ENCODE results near the gene COQ8B.
"Not testable (repeated sequence)": the region's sequence is repeated elsewhere in the genome, so short reads cannot be mapped to it uniquely, and the experiment has no call there.

Gene COQ8B

DNA sequence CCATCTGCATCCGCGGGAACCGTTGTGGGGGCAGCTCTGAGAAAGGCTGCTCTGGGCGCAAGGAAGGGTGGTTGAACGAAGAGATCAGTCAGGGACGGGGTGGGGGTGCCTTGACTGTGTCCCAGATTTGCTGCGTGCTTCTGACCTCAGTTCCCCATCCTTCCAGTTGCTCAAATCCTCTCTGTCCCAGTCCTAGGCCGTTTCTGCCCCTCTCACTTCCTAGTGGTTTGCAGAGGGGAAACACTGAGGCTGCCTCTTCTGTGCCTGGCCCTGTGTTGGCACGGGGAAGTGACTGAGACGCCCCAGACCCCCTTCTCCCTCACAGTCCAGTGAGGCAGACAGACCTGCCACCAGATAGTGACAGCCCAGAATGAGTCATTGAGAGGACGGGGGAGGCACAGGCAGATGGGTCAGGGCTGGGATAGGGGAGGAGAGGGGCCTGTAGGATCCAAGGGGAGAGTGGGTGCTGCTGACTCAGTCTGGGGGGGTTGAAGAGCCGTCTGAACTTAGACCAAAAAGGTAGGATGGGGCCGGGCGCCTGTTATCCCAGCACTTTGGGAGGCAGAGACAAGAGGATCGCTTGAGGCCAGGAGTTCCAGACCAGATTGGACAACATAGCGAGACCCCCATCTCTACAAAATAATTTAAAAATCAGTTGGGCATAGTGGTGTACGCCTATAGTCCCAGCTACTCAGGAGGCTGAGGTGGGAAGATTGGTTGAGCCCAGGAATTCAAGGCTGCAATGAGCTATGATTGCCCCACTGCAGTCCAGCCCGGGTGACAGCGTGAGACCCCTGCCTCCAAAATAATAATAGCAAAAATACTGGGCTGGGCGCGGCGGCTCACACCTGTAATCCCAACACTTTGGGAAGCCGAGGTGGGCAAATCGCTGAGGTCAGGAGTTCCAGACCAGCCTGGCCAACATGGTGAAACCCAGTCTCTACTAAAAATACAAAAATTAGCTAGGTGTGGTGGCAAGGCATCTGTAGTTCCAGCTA lies 52.7 kb downstream of the COQ8B start:
- DNase-seq: no peak

DNA sequence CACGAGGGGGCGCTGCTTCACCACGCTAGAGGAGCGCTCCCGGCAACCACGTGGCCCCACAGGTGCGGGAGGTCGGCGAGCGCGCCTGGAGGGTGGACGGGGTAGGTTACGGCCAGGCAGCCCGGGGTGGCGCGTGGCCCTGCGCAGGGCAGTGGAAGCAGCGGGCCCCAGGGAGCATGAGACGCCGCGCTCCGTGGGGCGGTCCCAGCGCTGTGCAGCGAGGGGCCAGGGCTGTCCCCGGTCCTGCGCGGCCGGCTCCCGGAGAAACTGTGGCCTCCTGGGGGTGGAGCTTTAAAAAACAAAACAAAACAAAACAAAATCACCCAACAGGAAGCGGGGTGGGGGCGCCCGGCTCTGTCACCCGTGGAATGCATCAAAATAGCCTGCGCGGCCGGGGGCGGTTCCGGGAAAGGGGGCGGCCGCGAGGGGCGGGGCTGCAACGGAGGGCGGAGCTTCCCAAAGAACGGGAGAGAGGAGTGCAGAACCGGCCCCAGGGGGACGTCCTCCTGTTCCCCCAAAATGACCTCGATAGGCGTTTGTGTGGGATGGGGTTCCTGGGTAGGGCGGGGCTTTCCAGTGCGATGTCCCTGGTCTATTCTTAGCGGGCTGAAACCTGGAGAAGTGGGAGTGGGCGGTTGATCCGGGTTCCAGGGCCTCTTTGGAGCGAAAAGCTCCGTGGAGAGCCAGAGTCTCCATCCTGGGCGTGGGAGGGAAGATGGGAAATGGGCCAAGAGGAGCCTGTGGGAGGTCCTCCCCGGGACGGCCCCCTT lies 53.6 kb downstream of the COQ8B start:
- peak; percentile 73 for DNase-seq

DNA sequence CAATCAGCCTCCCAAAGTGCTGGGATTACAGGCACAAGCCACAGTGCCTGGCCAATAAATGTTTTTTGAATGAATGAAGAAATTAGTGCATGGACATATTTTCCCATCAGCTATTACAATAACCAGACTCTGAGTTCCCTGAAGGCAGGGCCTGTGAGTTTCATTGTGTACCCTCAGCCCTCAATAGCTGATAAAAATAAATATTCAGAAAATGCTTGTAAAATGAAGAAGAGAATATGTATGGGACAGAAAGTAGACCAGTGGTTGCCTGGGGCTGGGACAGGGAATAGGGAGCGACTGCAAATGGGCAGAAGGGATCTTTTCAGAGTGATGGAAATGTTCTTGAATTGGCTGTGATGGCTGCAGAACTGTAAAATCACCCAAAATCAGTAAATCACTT lies 55.1 kb downstream of the COQ8B start:
- DNase-seq: no peak

DNA sequence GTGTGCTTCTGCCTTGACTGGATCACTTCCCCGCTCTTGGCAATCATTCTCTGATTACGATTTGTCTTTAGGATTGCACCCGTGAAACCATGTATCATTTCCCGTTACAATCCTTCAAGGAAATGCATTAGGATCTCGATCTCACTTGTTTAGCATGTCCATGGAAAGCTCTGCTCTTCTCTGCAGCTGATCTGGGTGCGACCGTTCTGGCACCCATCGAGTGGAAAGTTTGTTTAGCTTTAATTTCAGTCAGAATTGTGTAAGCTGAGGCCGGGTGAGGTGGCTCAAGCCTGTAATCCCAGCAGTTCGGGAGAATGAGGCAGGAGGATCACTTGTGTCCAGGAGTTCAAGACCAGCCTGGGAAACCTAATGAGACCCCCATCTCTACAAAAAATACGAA lies 57.1 kb downstream of the COQ8B start:
- no peak for DNase-seq

DNA sequence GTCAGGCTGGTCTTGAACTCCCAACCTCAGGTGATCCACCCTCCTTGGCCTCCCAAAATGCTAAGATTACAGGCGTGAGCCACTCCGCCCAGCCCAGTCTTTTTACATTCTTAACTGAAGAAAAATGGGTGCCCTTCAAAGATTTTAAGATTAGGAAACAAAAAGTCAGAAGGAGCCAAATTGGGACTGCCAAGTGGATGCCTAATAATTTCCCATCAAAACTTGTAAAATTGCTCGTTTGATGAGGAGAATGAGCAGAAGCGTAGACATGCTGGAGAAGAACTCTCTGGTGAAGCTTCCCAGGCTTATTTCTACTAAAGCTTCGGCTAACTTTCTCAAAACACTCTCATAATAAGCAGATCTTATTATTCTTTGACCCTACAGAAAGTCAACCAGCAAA lies 57.6 kb downstream of the COQ8B start:
- DNase-seq: no peak

DNA sequence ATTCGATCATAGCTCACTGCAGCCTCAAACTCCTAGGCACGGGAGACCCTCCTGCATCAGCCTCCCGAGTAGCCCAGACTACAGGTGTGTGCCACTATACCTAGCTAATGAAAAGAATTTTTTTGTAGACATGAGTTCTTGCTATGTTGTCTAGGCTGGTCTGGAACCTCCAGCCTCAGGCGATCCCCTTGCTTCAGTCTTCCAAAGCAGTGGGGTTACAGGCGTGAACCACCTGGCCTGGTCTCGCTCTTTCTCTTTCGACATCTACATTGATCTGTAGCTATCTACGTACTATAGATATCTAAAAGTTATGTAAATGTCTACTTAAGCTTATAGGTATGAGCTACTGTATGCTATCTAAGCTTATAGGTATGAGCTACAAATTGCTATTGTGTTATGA lies 58.7 kb downstream of the COQ8B start:
- no peak for DNase-seq

DNA sequence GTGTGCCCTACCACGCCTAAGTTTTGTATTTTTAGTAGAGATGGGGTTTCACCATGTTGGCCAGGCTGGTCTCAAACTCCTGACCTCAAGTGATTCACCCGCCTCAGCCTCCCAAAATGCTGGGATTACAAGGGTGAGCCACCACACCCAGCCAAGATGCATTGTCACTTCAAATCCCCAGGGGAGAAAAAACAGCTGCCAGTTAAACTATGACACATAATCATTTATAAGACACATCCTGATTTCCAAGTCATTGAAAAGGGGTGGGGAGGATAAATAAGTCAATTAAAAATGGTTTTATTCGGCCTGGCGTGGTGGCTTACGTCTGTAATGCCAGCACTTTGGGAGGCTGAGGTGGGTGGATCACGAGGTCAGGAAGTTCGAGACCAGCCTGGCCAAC lies 61.0 kb downstream of the COQ8B start:
- not testable (repeated sequence) for DNase-seq

DNA sequence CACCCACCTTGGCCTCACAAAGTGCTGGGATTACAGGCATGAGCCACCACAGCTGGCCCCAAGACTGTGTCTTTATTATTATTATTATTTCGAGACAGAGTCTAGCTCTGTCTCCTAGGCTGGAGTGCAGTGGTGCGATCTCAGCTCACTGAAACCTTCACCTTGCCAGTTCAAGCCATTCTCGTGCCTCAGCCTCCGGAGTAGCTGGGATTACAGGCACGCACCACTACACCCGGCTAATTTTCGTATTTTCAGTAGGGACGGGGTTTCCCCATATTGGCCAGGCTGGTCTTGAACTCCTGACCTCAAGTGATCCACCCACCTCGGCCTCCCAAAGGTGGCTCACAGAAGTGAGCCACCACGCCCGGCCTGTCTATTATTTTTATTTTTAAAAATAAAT lies 64.4 kb downstream of the COQ8B start:
- DNase-seq: not testable (repeated sequence)

DNA sequence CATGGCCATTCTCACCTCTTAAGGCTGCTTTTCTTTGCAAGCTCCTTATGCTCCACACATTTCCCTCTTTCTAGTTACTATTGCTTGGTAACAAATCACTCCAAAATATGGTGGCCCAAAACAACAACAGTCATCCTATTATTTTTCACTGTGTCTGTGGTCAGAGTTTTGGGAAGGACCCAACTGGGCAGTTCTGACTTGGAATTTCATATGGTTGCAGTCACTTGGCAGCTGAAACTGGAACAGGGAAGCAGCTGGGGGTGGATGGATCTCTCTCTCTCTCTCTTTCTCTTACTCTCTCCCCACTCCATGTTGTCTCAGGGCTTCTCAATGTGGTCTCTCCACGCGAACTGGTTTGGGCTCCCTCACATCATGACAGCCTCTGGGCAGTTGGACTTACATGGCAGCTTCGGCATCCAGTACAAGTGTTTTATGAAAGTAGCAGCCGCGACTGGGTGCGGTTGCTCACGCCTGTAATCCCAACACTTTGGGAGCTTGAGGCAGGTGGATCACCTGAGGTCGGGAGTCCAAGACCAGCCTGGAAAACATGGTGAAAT lies 65.9 kb downstream of the COQ8B start:
- DNase-seq: no peak

DNA sequence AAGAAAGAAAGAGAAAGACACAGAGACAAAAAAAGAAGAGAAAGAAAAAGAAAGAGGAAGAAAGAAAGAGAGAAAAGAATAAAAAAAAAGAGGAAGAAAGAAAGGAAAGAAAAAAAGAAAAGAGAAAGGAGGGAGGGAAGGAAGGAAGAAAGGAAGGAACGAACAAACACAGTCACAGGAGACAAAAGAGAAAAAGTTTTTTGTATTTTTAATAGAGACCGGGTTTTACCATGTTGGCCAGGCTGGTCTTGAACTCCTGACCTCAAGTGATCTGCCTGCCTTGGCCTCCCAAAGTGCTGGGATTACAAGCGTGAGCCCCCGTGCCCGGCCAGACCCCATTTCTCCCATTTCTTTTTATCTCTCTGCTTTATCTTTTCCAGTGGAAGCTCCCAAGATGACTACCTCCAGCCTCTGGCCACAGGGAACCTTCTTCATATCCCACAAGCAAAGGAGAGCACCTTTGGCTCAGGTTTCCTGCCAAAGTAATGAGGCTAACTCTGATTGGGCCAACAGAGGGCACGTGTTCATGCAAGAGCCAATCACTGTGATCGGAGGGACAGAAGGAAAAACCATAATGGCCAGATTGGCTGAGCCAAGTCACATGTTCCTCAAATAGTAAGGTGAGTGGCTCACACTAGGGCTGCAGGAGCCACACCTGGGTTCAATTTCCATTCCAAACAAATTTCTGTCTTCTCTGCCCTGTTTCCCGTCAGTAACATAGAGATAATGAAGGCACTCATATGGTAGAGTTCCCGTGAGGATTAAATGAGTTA lies 66.6 kb downstream of the COQ8B start:
- DNase-seq: not testable (repeated sequence)

DNA sequence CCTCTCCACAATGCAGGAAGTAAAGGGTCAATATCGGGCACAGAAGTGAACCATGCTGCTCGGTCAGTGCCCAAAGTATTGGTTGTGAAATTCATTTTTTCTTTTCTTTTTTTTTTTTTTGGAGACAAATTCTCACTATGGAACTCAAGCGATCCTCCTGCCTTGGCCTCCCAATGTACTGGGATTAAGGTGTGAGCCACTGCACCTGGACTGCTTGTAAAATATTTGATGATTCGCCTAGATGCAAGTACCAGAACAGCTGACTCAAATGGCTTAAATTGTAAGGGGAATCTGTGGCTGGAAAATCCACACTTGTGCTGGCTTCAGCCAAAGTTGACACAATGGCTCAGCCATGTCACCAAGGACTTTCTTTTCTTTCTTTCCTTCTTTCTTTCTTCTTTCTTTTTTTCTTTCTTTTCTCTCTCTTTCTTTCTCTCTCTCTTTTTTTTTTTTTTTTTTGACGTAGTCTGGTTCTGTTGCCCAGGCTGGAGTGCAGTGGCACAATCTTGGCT lies 69.9 kb downstream of the COQ8B start:
- no peak for DNase-seq

DNA sequence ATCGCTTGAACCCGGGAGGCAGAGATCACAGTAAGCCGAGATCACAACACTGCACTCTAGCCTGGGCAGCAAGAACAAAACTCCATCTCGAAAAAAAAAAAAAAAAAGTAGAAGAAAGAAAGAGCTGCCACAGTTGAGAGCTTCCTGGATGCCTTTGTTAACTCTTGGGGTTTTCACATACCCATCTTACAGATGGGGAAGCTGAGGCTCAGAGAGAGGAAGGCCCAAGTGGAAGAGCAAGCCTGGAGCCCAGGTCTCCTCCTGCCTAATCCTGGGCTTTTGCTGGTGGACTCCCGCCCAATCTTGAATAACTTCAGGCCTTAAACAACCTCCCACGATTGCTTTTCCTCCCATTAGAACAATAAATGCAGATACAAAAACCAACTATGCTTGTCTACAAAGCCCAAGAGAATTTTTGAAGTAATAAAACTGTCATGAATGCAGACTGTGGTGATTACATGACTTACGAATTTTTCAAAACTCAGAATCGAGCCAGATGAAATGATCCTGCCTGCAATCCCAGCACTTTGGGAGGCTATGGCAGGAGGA lies 73.9 kb downstream of the COQ8B start:
- DNase-seq: no peak

DNA sequence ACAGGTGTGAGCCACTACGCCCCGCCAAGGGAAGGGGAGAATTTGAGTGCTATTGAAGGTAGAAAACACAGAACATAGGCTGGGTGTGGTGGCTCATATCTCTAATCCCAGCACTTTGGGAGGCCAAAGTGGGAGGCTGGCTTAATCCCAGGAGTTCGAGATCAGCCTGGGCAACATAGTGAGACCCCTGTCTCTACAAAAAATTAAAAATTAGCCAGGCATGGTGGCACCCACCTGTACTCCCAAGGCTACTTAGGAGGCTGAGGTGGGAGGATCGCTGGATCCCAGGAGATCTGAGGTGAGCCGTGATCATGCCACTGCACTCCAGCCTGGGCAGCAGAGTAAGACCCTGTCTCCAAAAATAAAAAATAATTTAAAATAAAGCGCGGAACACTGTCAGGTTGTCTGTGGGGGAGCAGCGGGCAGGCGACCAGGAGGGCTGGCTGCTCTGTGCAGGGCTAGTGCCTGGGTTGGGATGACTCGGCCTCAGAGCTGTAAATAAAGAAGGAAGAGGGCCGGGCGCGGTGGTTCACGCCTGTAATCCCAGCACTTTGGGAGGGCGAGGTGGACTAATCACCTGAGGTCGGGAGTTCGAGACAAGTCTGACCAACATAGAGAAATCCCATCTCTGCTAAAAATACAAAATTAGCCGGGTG lies 74.5 kb downstream of the COQ8B start:
- DNase-seq: no peak

Measured in NCI-H510A treated with DMSO at 0.1 percent for 48 hours (cell line).